ENCODE measurements around the gene VAV3.

The VAV3 gene

DNA sequence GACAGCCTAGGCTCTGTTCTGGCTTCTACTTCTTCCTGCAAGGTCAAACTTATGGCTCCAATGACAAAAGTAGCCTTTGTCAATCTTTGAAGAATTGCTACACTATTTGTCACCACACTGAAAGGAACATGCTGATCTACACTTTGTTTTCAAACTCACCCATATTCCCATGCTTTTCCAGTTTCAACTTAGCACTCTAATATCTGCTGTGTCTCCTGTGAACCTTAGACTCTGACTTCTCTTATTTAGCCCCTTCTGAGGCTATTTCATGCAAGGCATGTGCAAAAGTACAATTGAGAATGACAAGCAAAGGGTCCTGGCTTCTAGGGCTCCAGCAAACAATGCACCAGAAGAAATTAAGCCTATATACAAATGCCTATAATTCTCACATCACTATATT is 374.9 kb downstream of the VAV3 start:
- Histone ChIP-seq H3K23ac (ENCODE audit: low read length in 2 of 2) (no peak overlapping the region), H2AK5ac (ENCODE audit: low read length, severe bottlenecking) (no peak overlapping the region), H2BK12ac (ENCODE audit: low read length in 2 of 2) (no peak overlapping the region), H3K36me3 (ENCODE audit: control insufficient read depth in 1 of 2, insufficient read depth in 2 of 2, low read depth in 1 of 2, low read length in 2 of 2) (no peaks in the 10 kb centered on the region), H3K4me2 (ENCODE audit: low read length, poor library complexity, severe bottlenecking) (no peak overlapping the region), H3K9ac (ENCODE audit: low read length) (no peak overlapping the region), H3K9me3 (ENCODE audit: control insufficient read depth, low read length) (no peaks in the 10 kb centered on the region), H3K4me1 (ENCODE audit: control insufficient read depth, insufficient read depth, low read depth, low read length) (no peaks in the 10 kb centered on the region), H4K91ac (ENCODE audit: low read length) (no peak overlapping the region), H3K4ac (ENCODE audit: low read depth in 1 of 2, low read length in 2 of 2) (no peak overlapping the region), H2BK15ac (ENCODE audit: low read depth, poor library complexity, severe bottlenecking) (no peak overlapping the region), H3K4me3 (ENCODE audit: insufficient read depth in 1 of 2, low read depth in 1 of 2, low read length in 2 of 2) (no peak overlapping the region), H2BK5ac (ENCODE audit: low read depth, low read length, poor library complexity, severe bottlenecking) (no peak overlapping the region), H2AFZ (ENCODE audit: low read depth, low read length) (no peak overlapping the region), H3K14ac (ENCODE audit: low read length in 2 of 2) (no peak overlapping the region), H4K8ac (ENCODE audit: low read length) (no peak overlapping the region), H2BK120ac (ENCODE audit: low read depth, low read length) (no peak overlapping the region), H3K18ac (ENCODE audit: low read depth in 1 of 2, low read length in 2 of 2) (no peak overlapping the region), H3K27me3 (ENCODE audit: control insufficient read depth in 1 of 2, insufficient read depth in 1 of 2, low read length in 2 of 2) (no peaks in the 10 kb centered on the region), H3K79me1 (replicated peaks; ENCODE audit: low read length, poor library complexity, severe bottlenecking) (no peaks in the 10 kb centered on the region), H3K27ac (ENCODE audit: low read length, poor library complexity, severe bottlenecking) (no peak overlapping the region)
- no peak for DNase-seq

DNA sequence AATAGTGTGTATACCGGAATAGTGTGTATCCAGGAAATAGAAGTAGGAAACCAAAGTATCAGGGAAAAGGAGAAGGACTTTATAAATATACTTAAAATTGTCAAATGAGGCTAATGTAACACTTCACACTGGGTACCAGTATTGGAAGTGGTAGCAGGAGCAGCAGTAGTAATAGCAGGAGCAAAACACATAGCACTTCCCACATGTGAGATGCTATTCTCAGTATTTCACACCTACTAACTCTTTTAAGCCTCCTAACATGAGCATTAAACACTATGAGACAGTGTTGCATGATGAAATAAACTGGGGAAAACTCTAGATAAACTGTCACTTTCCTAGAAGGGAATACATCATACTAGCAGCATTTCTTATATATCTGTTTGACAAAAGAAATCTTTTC is 376.7 kb downstream of the VAV3 start:
- Histone ChIP-seq H3K9ac (ENCODE audit: low read length) (no peak overlapping the region), H3K14ac (ENCODE audit: low read length in 2 of 2) (no peak overlapping the region), H3K4ac (ENCODE audit: low read depth in 1 of 2, low read length in 2 of 2) (no peak overlapping the region), H3K4me2 (ENCODE audit: low read length, poor library complexity, severe bottlenecking) (no peak overlapping the region), H2BK15ac (ENCODE audit: low read depth, poor library complexity, severe bottlenecking) (no peak overlapping the region), H3K9me3 (ENCODE audit: control insufficient read depth, low read length) (no peaks in the 10 kb centered on the region), H2BK12ac (ENCODE audit: low read length in 2 of 2) (no peak overlapping the region), H3K18ac (ENCODE audit: low read depth in 1 of 2, low read length in 2 of 2) (no peak overlapping the region), H2AK5ac (ENCODE audit: low read length, severe bottlenecking) (no peak overlapping the region), H3K27ac (ENCODE audit: low read length, poor library complexity, severe bottlenecking) (no peak overlapping the region), H3K4me1 (ENCODE audit: control insufficient read depth, insufficient read depth, low read depth, low read length) (no peaks in the 10 kb centered on the region), H4K91ac (ENCODE audit: low read length) (no peak overlapping the region), H2BK5ac (ENCODE audit: low read depth, low read length, poor library complexity, severe bottlenecking) (no peak overlapping the region), H4K8ac (ENCODE audit: low read length) (no peak overlapping the region), H3K36me3 (ENCODE audit: control insufficient read depth in 1 of 2, insufficient read depth in 2 of 2, low read depth in 1 of 2, low read length in 2 of 2) (no peaks in the 10 kb centered on the region), H3K79me1 (replicated peaks; ENCODE audit: low read length, poor library complexity, severe bottlenecking) (no peaks in the 10 kb centered on the region), H3K23ac (ENCODE audit: low read length in 2 of 2) (no peak overlapping the region), H2AFZ (ENCODE audit: low read depth, low read length) (no peak overlapping the region), H2BK120ac (ENCODE audit: low read depth, low read length) (no peak overlapping the region), H3K27me3 (ENCODE audit: control insufficient read depth in 1 of 2, insufficient read depth in 1 of 2, low read length in 2 of 2) (no peaks in the 10 kb centered on the region), H3K4me3 (ENCODE audit: insufficient read depth in 1 of 2, low read depth in 1 of 2, low read length in 2 of 2) (no peak overlapping the region)
- no CpG with 5 or more reads among the region's 1 CpG for WGBS
- no peak for DNase-seq

DNA sequence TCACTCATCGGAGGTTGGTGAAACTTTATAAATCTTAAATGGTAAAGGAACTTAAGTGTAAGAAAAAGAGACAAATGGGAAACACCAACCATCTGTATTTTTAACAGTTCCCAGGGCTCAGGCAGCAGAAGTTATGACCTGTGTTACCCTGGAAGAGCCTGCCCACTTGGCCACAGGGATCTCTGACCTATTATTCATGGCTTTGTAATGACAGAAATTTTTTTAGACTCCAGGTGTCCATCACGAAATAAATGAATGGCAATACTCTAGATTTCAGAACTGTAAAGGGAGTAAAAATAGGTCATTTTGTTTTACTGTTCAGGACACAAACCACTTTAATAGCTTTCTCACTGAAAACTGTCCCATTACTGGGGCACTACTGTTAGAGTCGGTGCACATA is 389.8 kb downstream of the VAV3 start:
- H3K4me2 ChIP-seq (ENCODE audit: low read length, poor library complexity, severe bottlenecking), result no peak overlapping the region
- no peak overlapping the region for H4K91ac ChIP-seq (ENCODE audit: low read length)
- no peak for DNase-seq
- H3K27me3 ChIP-seq (ENCODE audit: control insufficient read depth in 1 of 2, insufficient read depth in 1 of 2, low read length in 2 of 2), result no peaks in the 10 kb centered on the region
- no peak overlapping the region for H2BK15ac ChIP-seq (ENCODE audit: low read depth, poor library complexity, severe bottlenecking)
- no peak overlapping the region for H2AFZ ChIP-seq (ENCODE audit: low read depth, low read length)
- H3K4ac ChIP-seq (ENCODE audit: low read depth in 1 of 2, low read length in 2 of 2), result no peak overlapping the region
- H3K18ac ChIP-seq (ENCODE audit: low read depth in 1 of 2, low read length in 2 of 2), result no peak overlapping the region
- no peak overlapping the region for H4K8ac ChIP-seq (ENCODE audit: low read length)
- no peaks in the 10 kb centered on the region for H3K36me3 ChIP-seq (ENCODE audit: control insufficient read depth in 1 of 2, insufficient read depth in 2 of 2, low read depth in 1 of 2, low read length in 2 of 2)
- H2BK5ac ChIP-seq (ENCODE audit: low read depth, low read length, poor library complexity, severe bottlenecking), result no peak overlapping the region
- H3K79me1 ChIP-seq (replicated peaks; ENCODE audit: low read length, poor library complexity, severe bottlenecking), result no peaks in the 10 kb centered on the region
- H3K4me1 ChIP-seq (ENCODE audit: control insufficient read depth, insufficient read depth, low read depth, low read length), result no peaks in the 10 kb centered on the region
- no peak overlapping the region for H3K23ac ChIP-seq (ENCODE audit: low read length in 2 of 2)
- H2AK5ac ChIP-seq (ENCODE audit: low read length, severe bottlenecking), result no peak overlapping the region
- WGBS, result 83% methylated on average over 2 of the region's 3 CpGs
- H3K27ac ChIP-seq (ENCODE audit: low read length, poor library complexity, severe bottlenecking), result no peak overlapping the region
- no peak overlapping the region for H3K4me3 ChIP-seq (ENCODE audit: insufficient read depth in 1 of 2, low read depth in 1 of 2, low read length in 2 of 2)
- no peak overlapping the region for H2BK120ac ChIP-seq (ENCODE audit: low read depth, low read length)
- no peak overlapping the region for H3K14ac ChIP-seq (ENCODE audit: low read length in 2 of 2)
- no peak overlapping the region for H2BK12ac ChIP-seq (ENCODE audit: low read length in 2 of 2)
- no peaks in the 10 kb centered on the region for H3K9me3 ChIP-seq (ENCODE audit: control insufficient read depth, low read length)
- no peak overlapping the region for H3K9ac ChIP-seq (ENCODE audit: low read length)

DNA sequence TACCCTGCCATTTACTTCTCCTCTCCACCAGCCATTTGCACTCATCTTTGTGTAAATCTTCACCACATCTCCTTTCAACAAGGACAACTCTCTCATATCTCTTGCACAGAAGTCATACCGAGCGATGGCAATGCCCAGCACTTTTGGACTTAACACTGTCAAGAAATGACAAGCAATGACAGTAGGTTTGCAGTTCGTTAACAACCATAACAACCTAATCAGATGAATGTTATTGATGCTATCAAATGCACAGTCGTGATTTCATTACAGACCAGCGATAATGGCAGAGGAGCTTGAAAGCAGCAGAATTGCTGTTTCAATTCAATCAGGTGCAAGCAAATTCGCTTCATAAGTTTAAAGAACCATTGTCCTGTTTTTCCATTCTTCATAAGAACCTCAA is 390.9 kb downstream of the VAV3 start:
- Histone ChIP-seq H3K4me3 (ENCODE audit: insufficient read depth in 1 of 2, low read depth in 1 of 2, low read length in 2 of 2) (no peak overlapping the region), H3K9me3 (ENCODE audit: control insufficient read depth, low read length) (no peaks in the 10 kb centered on the region), H3K14ac (ENCODE audit: low read length in 2 of 2) (no peak overlapping the region), H2BK120ac (ENCODE audit: low read depth, low read length) (no peak overlapping the region), H4K8ac (ENCODE audit: low read length) (no peak overlapping the region), H2BK12ac (ENCODE audit: low read length in 2 of 2) (no peak overlapping the region), H2AK5ac (ENCODE audit: low read length, severe bottlenecking) (no peak overlapping the region), H3K27me3 (ENCODE audit: control insufficient read depth in 1 of 2, insufficient read depth in 1 of 2, low read length in 2 of 2) (no peaks in the 10 kb centered on the region), H3K79me1 (replicated peaks; ENCODE audit: low read length, poor library complexity, severe bottlenecking) (no peaks in the 10 kb centered on the region), H3K4me1 (ENCODE audit: control insufficient read depth, insufficient read depth, low read depth, low read length) (no peaks in the 10 kb centered on the region), H3K36me3 (ENCODE audit: control insufficient read depth in 1 of 2, insufficient read depth in 2 of 2, low read depth in 1 of 2, low read length in 2 of 2) (no peaks in the 10 kb centered on the region), H3K4me2 (ENCODE audit: low read length, poor library complexity, severe bottlenecking) (no peak overlapping the region), H3K18ac (ENCODE audit: low read depth in 1 of 2, low read length in 2 of 2) (no peak overlapping the region), H2BK15ac (ENCODE audit: low read depth, poor library complexity, severe bottlenecking) (no peak overlapping the region), H3K9ac (ENCODE audit: low read length) (no peak overlapping the region), H2AFZ (ENCODE audit: low read depth, low read length) (no peak overlapping the region), H3K4ac (ENCODE audit: low read depth in 1 of 2, low read length in 2 of 2) (no peak overlapping the region), H2BK5ac (ENCODE audit: low read depth, low read length, poor library complexity, severe bottlenecking) (no peak overlapping the region), H3K27ac (ENCODE audit: low read length, poor library complexity, severe bottlenecking) (no peak overlapping the region), H4K91ac (ENCODE audit: low read length) (no peak overlapping the region), H3K23ac (ENCODE audit: low read length in 2 of 2) (no peak overlapping the region)
- 87% methylated on average over 6 of the region's 6 CpGs for WGBS
- DNase-seq, result no peak

Measured in mesenchymal stem cell (in vitro differentiated cells and primary cell).